GM06990 (cell line): ENCODE data around the gene EFCAB3.

Experiments used
- DNase-seq: peaks from one replicate; pipeline ENCODE4 v3.0.0-alpha.2; 2011; ENCODE audit not compliant: insufficient read length; ENCODE audit errors: extremely low read depth
- H3K27me3 ChIP-seq: replicated peaks from 2 replicates; pipeline ENCODE4 v1.6.0; 2011; ENCODE audit warnings: low read length; ENCODE audit not compliant: control insufficient read depth, insufficient read depth
- H3K36me3 ChIP-seq: 2 replicates; pipeline ENCODE4 v1.5.1; 2011; ENCODE audit warnings: low read length; ENCODE audit not compliant: control insufficient read depth, insufficient read depth
- H3K4me3 ChIP-seq: replicated peaks from 2 replicates; pipeline ENCODE4 v1.5.1; 2011; ENCODE audit warnings: low read depth, mild to moderate bottlenecking, control low read depth, low read length
- TF ChIP-seq, protein P1 (sequence below): IDR thresholded peaks from 2 replicates; pipeline ENCODE4 v1.5.1; 2011; ENCODE audit warnings: low read length, control low read depth, mild to moderate bottlenecking, inconsistent platforms; ENCODE audit not compliant: insufficient read depth, poor library complexity, severe bottlenecking

Gene EFCAB3

DNA sequence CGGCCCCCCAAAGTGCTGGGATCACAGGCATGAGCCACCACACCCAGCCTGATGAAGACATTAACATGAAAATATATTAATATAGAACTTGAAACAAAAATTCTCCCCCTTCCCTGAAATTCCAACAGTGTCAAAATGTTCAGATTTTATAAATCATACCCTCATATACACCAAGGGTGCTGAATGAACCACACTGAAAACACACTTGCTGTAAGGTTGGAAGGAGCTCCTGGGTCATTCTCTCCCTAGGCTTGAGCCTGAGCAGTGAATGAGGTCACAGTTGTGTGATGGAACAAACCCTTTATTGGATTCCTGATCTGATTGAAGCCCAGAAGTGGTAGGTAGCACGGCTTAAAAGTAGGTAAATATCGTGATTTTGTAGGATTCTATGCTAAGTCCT, at the start of gene EFCAB3:
TSS of gene EFCAB3 (plus strand) at position 301 of the 400 bp plus-strand sequence. CDS start 2,427 bp downstream, outside the sequence.
- H3K36me3 ChIP-seq: no peaks in the 10 kb centered on the region
- no peaks in the 10 kb centered on the region for H3K27me3 ChIP-seq
- TF ChIP-seq, protein P1, sequence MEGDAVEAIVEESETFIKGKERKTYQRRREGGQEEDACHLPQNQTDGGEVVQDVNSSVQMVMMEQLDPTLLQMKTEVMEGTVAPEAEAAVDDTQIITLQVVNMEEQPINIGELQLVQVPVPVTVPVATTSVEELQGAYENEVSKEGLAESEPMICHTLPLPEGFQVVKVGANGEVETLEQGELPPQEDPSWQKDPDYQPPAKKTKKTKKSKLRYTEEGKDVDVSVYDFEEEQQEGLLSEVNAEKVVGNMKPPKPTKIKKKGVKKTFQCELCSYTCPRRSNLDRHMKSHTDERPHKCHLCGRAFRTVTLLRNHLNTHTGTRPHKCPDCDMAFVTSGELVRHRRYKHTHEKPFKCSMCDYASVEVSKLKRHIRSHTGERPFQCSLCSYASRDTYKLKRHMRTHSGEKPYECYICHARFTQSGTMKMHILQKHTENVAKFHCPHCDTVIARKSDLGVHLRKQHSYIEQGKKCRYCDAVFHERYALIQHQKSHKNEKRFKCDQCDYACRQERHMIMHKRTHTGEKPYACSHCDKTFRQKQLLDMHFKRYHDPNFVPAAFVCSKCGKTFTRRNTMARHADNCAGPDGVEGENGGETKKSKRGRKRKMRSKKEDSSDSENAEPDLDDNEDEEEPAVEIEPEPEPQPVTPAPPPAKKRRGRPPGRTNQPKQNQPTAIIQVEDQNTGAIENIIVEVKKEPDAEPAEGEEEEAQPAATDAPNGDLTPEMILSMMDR: no peak
- H3K4me3 ChIP-seq: no peak within 1 kb of the TSS
- no peak for DNase-seq

GRCh38 chr17:62336527-62336926, 43.8 kb upstream of the EFCAB3 start:
- Histone ChIP-seq H3K27me3 (no peaks in the 10 kb centered on the region), H3K4me3 (no peak overlapping the region), H3K36me3 (no peaks in the 10 kb centered on the region)
- no peak for DNase-seq
- TF ChIP-seq, protein P1: no peak

DNA sequence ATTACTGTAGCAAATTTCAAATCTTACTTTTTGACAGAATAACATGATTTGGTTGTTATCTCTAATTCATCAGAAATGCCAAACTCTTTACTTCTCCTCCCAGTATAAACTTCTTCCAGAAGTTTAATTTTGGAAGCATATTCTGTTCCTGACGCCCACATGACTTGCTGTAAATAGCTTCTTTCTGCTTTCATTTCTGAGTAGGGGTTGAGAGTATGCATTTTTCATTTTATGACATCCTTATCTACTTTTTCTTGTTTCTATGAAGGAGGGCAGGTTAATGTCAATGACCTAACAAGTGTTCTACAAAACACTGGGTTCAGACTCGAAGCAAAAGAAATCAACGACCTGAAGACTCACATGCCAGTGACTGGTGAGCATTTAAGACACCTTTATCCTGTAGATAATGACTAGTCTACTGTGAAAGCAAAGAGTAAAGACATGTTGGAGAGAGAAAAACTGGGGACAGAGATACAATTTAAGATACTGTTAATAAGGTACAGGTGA, 36.5 kb upstream of the EFCAB3 start:
- no peaks in the 10 kb centered on the region for H3K27me3 ChIP-seq
- no peak overlapping the region for H3K4me3 ChIP-seq
- DNase-seq: no peak
- no peaks in the 10 kb centered on the region for H3K36me3 ChIP-seq
- TF ChIP-seq, protein P1: no peak

- TF ChIP-seq, protein P1: no peak
- no peak for DNase-seq
- no peaks in the 10 kb centered on the region for H3K27me3 ChIP-seq
- H3K36me3 ChIP-seq: no peaks in the 10 kb centered on the region
- no peak overlapping the region for H3K4me3 ChIP-seq
Measured at GRCh38 chr17:62351176-62351575, 29.2 kb upstream of the EFCAB3 start.

DNA sequence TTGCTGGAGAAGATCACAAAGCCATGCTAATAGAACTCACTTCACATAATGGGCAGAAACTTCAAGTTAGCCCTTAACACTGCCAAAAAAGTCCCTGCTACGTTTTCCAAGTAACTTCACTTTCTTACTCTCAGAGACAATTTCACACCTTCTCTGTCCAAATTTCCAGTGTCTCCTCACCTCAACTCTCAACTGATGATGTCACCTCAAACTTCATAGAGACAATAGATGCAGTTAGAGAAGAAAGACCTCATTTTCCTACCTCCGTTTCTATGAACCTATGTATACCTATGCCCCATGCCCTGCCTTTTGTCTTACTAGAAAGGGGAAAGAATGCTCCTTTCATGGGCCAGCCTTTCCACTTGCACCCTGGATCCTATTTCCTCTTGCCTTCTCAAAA, 14.2 kb upstream of the EFCAB3 start:
- Histone ChIP-seq H3K36me3 (no peaks in the 10 kb centered on the region), H3K4me3 (no peak overlapping the region), H3K27me3 (no peaks in the 10 kb centered on the region)
- TF ChIP-seq, protein P1: no peak
- no peak for DNase-seq

GRCh38 chr17:62381561-62381960, 1.2 kb downstream of the EFCAB3 start:
- no peaks in the 10 kb centered on the region for H3K36me3 ChIP-seq
- DNase-seq: no peak
- H3K4me3 ChIP-seq: no peak overlapping the region
- TF ChIP-seq, protein P1: no peak
- no peaks in the 10 kb centered on the region for H3K27me3 ChIP-seq
